ENCODE data around the gene NUP93. TPM values are rescaled to one million over a fixed set of nuclear protein-coding genes. Genes with fewer than 3 reads are reported as not detected.

Gene NUP93
- total and polyA plus RNA-seq, 2 of the 8 experiments (the other 6 are each of a cell fraction or from before 2014, with no cell fraction given) = 147 to 201 TPM

DNA sequence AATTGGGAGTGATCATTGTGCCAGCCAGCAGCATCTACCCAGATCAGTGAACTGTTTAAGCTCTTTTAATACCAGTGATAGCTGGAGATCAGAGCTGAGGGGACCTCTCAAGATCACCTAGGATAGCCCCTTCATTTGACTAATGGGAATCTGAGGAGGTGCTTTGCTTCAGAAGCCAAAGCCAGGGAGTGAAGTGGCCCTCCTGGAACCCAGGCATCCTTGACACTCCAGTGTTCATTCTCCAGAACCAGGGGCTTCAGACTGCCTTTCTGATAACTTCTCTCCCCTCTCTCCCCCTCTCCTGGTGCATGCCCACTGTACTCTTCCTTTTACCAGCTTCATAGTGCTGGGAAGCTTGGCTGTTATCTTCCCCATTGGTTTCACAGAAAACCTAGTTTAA, 87.1 kb downstream of the NUP93 start:
- Histone ChIP-seq H2BK12ac (ENCODE audit: low read depth, low read length) (no peak overlapping the region), H3K14ac (ENCODE audit: insufficient read length) (no peak overlapping the region), H2BK120ac (replicated peaks; ENCODE audit: low read depth, low read length) (no peak overlapping the region), H2BK15ac (ENCODE audit: low read length) (no peak overlapping the region), H3K4me1 (replicated peaks in 1 of 4; ENCODE audit: control insufficient read depth in 3 of 4, insufficient read depth in 4 of 4, low read length in 3 of 4) (no peaks in the 10 kb centered on the region), H2BK5ac (ENCODE audit: low read depth, low read length) (no peak overlapping the region), H3K23ac (ENCODE audit: insufficient read length) (no peak overlapping the region), H2AK5ac (ENCODE audit: low read depth, low read length) (no peak overlapping the region), H4K8ac (ENCODE audit: extremely low read depth, insufficient read depth, low read length) (no peak overlapping the region), H3K79me2 (ENCODE audit: control insufficient read depth in 1 of 2, insufficient read depth in 2 of 2, low read length in 2 of 2) (peaks cover 0 to 2% of the 10 kb centered on the region in 2 experiments; a peak in 1 of 4 replicates), H3K56ac (replicated peaks; ENCODE audit: insufficient read length, low read depth, low read length) (no peak overlapping the region), H4K5ac (ENCODE audit: insufficient read length, low read depth, low read length) (no peak overlapping the region), H3K9ac (replicated peaks in 1 of 4; ENCODE audit: extremely low read depth in 1 of 4, low read depth in 3 of 4, low read length in 3 of 4) (no peak overlapping the region), H3K4me3 (ENCODE audit: extremely low read depth in 1 of 4, insufficient read depth in 2 of 4, low read depth in 3 of 4, low read length in 4 of 4) (no peak overlapping the region), H3K4me2 (ENCODE audit: insufficient read depth in 1 of 2, low read depth in 2 of 2, low read length in 2 of 2) (no peak overlapping the region), H2BK20ac (ENCODE audit: low read length) (no peak overlapping the region), H3K27me3 (replicated peaks in 1 of 4; ENCODE audit: control insufficient read depth in 3 of 4, extremely low read depth in 1 of 4, insufficient read depth in 3 of 4, low read length in 3 of 4) (no peaks in the 10 kb centered on the region), H3K23me2 (ENCODE audit: low read depth, low read length) (no peaks in the 10 kb centered on the region), H3K18ac (ENCODE audit: extremely low read depth, low read length) (no peak overlapping the region), H4K20me1 (replicated peaks in 1 of 2; ENCODE audit: control insufficient read depth in 1 of 2, insufficient read depth in 2 of 2, low read length in 2 of 2) (no peaks in the 10 kb centered on the region), H3K27ac (ENCODE audit: low read depth, low read length) (no peak overlapping the region), H3K9me3 (ENCODE audit: insufficient read depth in 2 of 2, low read depth in 1 of 2, low read length in 1 of 2) (no peaks in the 10 kb centered on the region), H2AFZ (ENCODE audit: low read length) (no peak overlapping the region), H3K79me1 (ENCODE audit: low read depth, low read length) (0 out of 2 replicates have a peak, but pooled peaks cover 2% of the 10 kb centered on the region), H3K4ac (replicated peaks; ENCODE audit: insufficient read length, low read depth, low read length) (no peak overlapping the region), H3K36me3 (ENCODE audit: control insufficient read depth in 2 of 4, insufficient read depth in 4 of 4, low read length in 3 of 4) (peaks cover 2 to 19% (median 12%) of the 10 kb centered on the region in 4 experiments; a peak in 7 of 8 replicates), H4K91ac (replicated peaks; ENCODE audit: insufficient read length, low read length) (no peak overlapping the region)
- CTCF ChIA-PET (ENCODE audit: partially characterized antibody) = interaction anchor here (0.7 to 1.8 kb wide), 5 partner anchors 15 to 216 kb away, joined by 3 to 8 read pairs (median 3); no protein-coding TSS in a partner anchor
- no peak for DNase-seq (ENCODE audit: low read depth in 1 of 2, low spot score in 2 of 2)
- POLR2A ChIA-PET (ENCODE audit: partially characterized antibody) = interaction anchor here (1.0 to 1.5 kb wide), 2 partner anchors 12 to 123 kb away, joined by 3 to 4 read pairs; no protein-coding TSS in a partner anchor
- FAIRE-seq = no peak
- TF ChIP-seq TAF7 (optimal IDR thresholded peaks at IDR 0.05; ENCODE audit: borderline replicate concordance, low read depth, low read length) (no peak), CBX5 (IDR thresholded peaks at IDR 0.05; ENCODE audit: low read depth, low read length) (no peak), POU5F1 (IDR thresholded peaks at IDR 0.05; ENCODE audit: low read depth, low read length) (no peak), SP4 (IDR thresholded peaks at IDR 0.05; ENCODE audit: low read length) (no peak), JUN (IDR thresholded peaks at IDR 0.05; ENCODE audit: low read depth, low read length) (no peak), POLR2A (IDR thresholded peaks at IDR 0.05; ENCODE audit: control extremely low read depth in 1 of 2, low read depth in 2 of 2, low read length in 2 of 2) (no peak), SAP30 (IDR thresholded peaks at IDR 0.05; ENCODE audit: insufficient read depth, insufficient replicate concordance, low read length) (no peak), SIRT6 (IDR thresholded peaks at IDR 0.05; ENCODE audit: low read length) (no peak), NRF1 (IDR thresholded peaks at IDR 0.05; ENCODE audit: low read depth, low read length) (no peak), HDAC6 (IDR thresholded peaks at IDR 0.05; ENCODE audit: low read depth, low read length) (no peak), SP2 (IDR thresholded peaks at IDR 0.05; ENCODE audit: low read length) (no peak)
- TF ChIP-seq, protein P1, sequence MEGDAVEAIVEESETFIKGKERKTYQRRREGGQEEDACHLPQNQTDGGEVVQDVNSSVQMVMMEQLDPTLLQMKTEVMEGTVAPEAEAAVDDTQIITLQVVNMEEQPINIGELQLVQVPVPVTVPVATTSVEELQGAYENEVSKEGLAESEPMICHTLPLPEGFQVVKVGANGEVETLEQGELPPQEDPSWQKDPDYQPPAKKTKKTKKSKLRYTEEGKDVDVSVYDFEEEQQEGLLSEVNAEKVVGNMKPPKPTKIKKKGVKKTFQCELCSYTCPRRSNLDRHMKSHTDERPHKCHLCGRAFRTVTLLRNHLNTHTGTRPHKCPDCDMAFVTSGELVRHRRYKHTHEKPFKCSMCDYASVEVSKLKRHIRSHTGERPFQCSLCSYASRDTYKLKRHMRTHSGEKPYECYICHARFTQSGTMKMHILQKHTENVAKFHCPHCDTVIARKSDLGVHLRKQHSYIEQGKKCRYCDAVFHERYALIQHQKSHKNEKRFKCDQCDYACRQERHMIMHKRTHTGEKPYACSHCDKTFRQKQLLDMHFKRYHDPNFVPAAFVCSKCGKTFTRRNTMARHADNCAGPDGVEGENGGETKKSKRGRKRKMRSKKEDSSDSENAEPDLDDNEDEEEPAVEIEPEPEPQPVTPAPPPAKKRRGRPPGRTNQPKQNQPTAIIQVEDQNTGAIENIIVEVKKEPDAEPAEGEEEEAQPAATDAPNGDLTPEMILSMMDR (IDR thresholded peaks at IDR 0.05; ENCODE audit: control extremely low read depth in 1 of 3, insufficient read depth in 1 of 3, low read depth in 1 of 3, low read length in 3 of 3) = no peak
- TF ChIP-seq, protein P2, sequence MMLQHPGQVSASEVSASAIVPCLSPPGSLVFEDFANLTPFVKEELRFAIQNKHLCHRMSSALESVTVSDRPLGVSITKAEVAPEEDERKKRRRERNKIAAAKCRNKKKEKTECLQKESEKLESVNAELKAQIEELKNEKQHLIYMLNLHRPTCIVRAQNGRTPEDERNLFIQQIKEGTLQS (IDR thresholded peaks at IDR 0.05; ENCODE audit: insufficient read depth, low read depth, low read length) = no peak

Data from H1 (cell line).